A204.1 (cell line): ENCODE measurements around the gene TRIM62.

Experiments used
- FAIRE-seq: peaks from 2 replicates; lab custom pipeline; 2012; peaks lifted over from hg19 to GRCh38; lab: Jason Lieb, UNC

The TRIM62 gene

GRCh38 chr1:33180226-33180910 is 1.5 kb downstream of the TRIM62 start:
- FAIRE-seq = no peak

DNA sequence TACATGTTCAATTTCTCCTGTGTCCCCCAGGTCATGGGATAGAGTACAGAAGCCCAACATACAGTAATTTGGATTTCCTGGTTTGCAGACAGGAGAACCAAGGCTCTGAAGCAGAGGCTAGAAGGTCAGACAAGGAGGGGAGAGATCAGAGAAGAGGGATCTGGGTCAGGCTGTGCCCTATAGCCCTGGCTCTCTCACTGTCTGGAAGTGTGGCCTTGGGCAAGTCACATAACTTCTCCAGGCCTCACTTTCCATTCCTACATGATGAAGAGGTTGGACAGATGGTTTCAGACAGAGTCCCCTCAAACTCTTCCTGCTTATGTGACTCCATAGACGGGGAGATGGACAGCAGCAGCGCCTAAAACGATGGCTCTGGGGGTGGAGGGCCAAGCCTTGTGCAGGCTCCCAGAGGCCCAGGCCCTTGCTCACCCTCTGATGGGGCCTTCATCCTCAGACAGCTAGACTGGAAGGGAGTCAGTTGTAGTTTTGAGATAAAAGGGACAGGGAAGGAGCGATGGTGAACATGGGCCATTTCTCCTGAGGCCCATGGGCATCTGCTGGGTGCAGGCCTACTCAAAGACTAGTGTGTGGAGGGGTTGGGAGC is 2.9 kb downstream of the TRIM62 start:
- FAIRE-seq = no peak

- no peak for FAIRE-seq
Observed at GRCh38 chr1:33177996-33178540, 3.8 kb downstream of the TRIM62 start.

- no peak for FAIRE-seq
Observed at GRCh38 chr1:33176887-33177286, 5.0 kb downstream of the TRIM62 start.

DNA sequence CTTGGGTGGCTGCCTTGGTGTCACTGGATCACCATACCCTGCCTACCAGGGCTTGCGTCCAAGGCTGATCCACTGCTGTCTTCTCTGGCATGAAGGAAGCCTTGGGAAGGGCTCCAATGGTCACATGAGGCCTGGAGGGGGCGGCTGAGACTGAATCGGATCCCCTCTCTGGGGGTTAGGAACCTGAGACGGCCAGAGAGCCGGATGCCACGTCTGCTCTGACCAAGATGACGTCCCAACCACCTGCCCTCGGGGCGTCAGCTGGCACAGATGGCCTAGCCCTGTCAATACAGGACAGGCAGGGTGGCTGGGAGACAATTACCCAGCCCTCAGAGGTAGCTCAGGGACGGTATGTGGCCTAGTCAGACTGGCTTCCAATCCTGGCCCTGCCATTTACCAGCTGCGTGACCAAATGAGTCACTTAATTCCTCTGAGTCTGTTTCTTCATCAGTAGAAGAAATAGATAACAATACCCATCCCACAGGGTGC is 5.4 kb downstream of the TRIM62 start:
- no peak for FAIRE-seq

DNA sequence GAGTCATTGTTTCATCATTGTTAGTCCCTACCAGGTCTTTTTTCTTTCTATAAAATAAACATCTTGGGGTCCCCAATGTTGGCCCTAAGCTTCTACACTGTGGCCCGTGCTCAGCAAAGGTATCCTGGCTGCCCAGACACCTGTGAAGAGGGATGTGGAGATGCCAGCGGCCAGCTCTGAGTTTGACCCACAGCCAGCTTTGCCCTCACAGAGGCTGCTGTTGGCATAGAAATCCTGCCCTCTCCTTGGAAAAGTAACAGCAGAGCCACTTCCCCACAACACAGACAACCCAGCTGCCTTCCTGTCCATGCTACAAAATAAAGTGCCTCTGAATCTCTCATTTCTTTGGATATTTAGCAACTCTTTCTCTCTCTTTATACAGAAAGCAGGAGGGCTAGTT is 6.0 kb downstream of the TRIM62 start:
- no peak for FAIRE-seq

GRCh38 chr1:33173091-33173490 is 8.8 kb downstream of the TRIM62 start:
- FAIRE-seq = no peak

DNA sequence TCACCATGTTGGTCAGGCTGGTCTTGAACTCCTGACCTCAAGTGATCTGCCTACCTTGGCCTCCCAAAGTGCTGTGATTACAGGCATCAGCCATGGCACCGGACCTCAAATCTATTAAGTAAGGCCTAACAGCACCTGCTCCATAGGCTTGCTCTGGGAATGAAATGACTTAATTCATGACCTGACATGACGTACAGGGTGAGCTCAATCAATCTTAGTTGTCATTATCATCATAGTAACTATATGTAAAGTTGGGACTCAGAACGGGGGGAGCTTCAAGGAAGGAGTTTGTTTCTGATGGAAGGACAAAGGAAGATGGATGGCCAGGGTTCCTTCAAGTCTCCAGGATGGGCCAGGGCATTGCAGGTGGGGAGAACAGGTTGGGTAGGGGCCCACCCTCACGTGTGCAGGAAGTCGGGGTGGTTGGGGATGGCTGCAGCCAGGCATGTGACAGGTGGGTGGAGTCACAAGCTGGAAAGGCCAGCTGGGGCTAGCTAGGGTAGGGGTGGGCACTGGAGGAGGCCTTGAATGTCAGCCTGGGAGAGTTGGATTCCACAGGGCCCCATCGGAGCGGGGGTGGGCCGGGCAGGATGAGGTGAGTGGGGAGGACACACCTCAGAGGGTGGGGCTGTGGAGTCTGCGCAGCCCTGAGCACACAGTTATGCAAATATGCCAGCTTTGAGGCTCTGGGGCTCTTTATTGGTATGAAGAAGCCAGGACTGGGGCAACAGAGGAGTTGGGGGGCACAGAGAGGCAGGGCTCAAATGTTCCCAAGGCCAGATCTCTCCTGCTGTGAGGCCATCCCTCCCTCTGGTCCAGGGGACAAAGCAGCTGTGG is 9.6 kb downstream of the TRIM62 start:
- no peak for FAIRE-seq

GRCh38 chr1:33170351-33171274 is 11.2 kb downstream of the TRIM62 start:
- FAIRE-seq = no peak

GRCh38 chr1:33169290-33170055 is 12.4 kb downstream of the TRIM62 start:
- FAIRE-seq = no peak

DNA sequence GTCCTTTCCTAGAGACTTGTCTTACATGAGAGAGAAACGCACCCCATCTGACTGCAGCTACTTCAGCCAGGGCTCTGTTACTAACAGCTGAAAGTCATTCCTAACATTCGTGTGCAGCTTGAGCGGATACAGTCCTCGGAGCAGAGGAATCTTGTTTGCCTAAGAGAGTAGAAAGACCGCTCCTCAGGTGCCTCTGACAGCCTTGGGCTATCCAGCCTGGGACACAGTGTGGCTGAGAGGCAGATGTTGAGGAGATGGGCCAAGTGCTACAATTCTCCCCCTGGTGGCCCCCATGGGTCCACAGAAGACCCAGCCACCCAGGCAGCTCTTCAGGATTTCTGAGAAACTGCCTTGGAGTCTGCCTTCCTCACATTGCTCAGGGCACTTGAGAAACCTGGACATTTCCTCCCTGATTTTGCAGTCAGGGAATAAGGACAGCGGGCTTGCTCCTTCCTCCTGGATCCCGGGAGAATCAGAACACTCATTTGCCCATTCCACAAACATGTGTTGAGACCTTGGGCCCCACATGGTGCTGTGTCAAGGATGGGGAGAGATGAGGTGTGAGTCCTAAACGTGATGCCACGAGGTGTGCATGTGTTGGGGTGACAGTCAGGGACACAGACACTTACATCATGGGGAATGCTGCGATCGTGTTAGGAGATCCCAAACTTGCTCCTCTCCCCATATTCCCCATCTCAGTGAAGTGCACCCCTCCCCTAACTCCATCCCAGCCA is 13.1 kb downstream of the TRIM62 start:
- FAIRE-seq = no peak

DNA sequence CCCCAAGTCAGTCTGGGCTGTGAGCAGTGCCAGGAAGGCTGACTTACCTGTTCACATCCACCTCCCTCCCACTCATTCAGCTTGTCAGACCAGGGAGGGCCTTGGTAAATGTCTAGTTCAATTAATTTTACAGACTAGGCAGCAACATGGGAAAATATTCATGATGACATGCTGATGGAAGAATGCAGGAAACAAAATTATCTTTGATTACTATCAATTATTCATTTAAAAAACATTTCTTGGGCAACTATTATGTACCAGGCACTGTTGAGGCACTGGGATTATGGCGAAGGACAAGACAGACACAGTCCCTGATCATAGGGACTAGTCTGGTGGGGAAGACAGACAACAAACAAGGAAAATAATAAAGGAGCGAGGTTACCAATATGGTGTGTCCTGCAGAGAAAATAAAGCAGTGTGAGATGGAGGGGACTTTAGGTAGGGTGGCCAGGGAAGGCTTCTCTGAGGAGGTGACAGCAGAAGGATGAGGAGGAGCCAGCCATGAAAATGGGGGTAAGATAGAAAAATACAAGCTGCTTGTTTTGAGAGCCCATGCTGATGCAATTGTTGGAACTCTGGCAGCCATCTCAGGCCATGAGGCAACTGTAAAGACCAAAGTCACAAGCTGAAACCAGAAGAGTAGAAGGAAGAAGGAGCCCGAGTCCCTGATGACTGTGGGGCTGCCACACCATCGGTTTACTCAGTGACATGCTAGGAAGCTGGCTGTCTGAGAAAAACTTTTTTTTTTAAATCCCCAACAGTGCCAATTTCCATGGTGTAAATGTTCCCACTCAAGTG is 14.0 kb downstream of the TRIM62 start:
- no peak for FAIRE-seq

- no peak for FAIRE-seq
Observed at GRCh38 chr1:33165809-33166208, 16.0 kb downstream of the TRIM62 start.

DNA sequence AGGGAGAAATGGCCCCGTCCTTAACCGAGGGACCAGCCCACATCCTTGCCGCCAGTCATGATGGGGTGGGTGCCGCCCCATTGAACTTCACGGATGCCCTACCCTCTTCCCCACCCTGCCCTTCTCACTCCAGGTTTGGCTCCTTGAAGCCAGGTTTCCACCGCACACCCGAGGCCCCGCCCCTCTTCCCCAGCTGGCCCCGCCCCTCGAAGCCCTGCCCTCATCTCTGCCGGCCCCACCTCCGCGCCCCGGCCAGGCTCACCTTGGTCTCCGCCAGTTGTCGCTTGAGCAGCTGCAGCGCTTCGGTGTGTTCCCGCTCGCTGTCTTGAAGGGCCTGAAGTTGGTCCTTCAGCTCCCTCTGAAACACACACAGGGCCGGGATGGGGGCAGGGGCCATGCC is 16.6 kb downstream of the TRIM62 start:
- no peak for FAIRE-seq

DNA sequence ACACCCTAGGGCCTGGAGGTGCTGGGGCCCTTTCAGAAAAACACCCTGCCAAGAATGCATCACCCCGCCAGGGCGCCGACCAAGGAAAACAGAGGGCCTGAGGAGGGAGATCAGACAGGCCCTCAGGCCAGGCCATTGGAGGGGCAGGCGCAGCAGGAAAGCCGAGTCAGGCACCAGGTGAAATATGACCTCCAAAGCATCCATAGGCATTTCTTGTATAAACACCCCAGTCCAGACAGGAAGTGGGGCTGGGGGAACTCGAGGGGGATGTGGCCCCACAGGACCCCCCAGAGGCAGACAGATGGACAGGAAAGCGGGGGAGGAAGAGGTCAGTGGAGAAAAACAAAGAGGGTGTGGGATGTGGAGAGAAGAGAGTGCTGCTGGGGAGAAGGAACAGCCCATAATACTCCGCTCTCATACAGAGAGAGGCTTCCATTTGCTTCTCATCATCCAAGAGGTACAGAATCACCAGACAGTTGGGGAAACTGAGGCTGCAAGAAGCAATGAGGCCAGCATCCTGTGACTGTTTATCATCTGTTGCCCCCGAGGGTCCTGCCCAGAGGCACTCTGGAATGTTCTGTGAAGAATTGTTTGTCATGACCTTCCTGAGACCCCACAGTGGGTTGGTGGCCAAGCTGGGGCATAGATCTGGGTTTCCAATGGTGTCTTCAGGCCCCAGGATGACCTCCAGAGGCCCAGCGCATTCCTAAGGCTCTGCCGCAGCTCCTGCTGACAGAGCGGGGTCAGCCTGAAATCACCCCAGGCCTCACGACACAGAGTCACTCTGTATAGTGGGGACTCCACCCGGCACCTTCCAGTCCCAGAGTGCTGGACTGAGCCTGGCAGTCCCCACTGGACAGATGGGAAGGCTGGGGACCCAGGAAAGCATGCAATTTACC is 18.0 kb downstream of the TRIM62 start:
- no peak for FAIRE-seq

DNA sequence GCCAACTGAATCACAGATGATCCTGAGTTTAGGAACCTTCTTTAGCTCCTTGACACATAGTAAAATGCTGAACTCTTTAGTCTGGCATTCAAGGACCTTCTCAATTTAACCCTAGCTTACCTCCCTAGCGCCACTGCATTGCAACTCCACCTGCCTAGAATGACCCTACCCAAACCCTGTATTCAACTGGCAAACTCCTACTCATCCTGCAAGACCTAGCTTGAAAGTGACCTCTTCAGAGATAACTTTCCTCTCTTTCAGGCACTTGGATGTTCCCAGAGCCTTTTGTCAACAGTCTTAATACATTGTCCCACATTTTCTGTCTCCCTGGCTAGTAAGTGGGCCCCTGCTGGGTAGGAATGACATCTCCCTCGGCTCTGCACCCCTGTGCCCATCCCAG is 19.7 kb downstream of the TRIM62 start:
- FAIRE-seq = no peak

- no peak for FAIRE-seq
Observed at GRCh38 chr1:33161061-33161681, 20.7 kb downstream of the TRIM62 start.

- no peak for FAIRE-seq
Observed at GRCh38 chr1:33159577-33159976, 22.3 kb downstream of the TRIM62 start.
